Left colon (tissue), 2 donors: Measurements from ENCODE around the gene AHRR. TPM values are rescaled to one million over a fixed set of nuclear protein-coding genes. Genes with fewer than 3 reads are reported as not detected.

Experiments
- ATAC-seq: fragments of 200-7000 bp; cut with Tn5 transposase; one replicate; pipeline ENCODE4 v1.9.1; 2020; ENCODE audit warnings: mild to moderate bottlenecking, moderate library complexity
- DNase-seq, 2 donors: peaks; one replicate each; pipeline ENCODE4 v3.0.0-alpha.2; 2020
- intact Hi-C, 2 donors: fragments of 100-400 bp; cut with DNase I in 1 of 2; cut with micrococcal nuclease in 1 of 2; formaldehyde crosslinking; loops; one replicate each; pipeline versions ENCODE4 v1.11.2 to v1.14.0; 2022; cut with DNase I, micrococcal nuclease
- total RNA-seq, 2 donors: library from RNA; stranded (reverse); fragmentation: NEBNext Ultra II Directional; extraction: Animal tissue kit (Norgen Biotek cat#: 25700); gene quantifications; one replicate each; pipeline ENCODE4 v1.2.1, GENCODE V29; 2021
- donor health status: DM: no; HTN: no; CAD: no.
- donor health status: DM: yes; HTN: yes; CAD: no.

Gene AHRR
- total RNA-seq, 2 donors from 2014 or later, result 1.6 to 3.3 TPM

- peak in 1 of 2 donors; percentile 19 for DNase-seq
- ATAC-seq, result no peak
- intact Hi-C loops, result no loop called here
Measured at GRCh38 chr5:370311-370958, 48.9 kb downstream of the AHRR start.

- DNase-seq (peak in 1 of 2 donors; percentile 16), ATAC-seq (no peak)
- intact Hi-C loops, result no loop called here
Measured at GRCh38 chr5:370959-371810, 49.7 kb downstream of the AHRR start.

- intact Hi-C loops, result no loop called here
- DNase-seq, result peak in 1 of 2 donors; percentile 21
- no peak for ATAC-seq
Measured at GRCh38 chr5:371811-372555, 50.5 kb downstream of the AHRR start.

- intact Hi-C loops, result no loop called here
- peak in 1 of 2 donors; percentile 19 for DNase-seq
- ATAC-seq, result no peak
Measured at GRCh38 chr5:372556-372995, 51.1 kb downstream of the AHRR start.

- intact Hi-C loops, result no loop called here
- no peak for ATAC-seq
- DNase-seq, result peak in 1 of 2 donors; percentile 25
Measured at GRCh38 chr5:372996-373709, 51.6 kb downstream of the AHRR start.

- ATAC-seq (peak; percentile 21), DNase-seq (peak; percentile 38 to 40)
- intact Hi-C loops, result no loop called here
Measured at GRCh38 chr5:373710-374602, 52.4 kb downstream of the AHRR start.

GRCh38 chr5:374631-375335, 53.3 kb downstream of the AHRR start:
- ATAC-seq, result no peak
- DNase-seq, result peak in 1 of 2 donors; percentile 18
- intact Hi-C loops, result no loop called here

GRCh38 chr5:375336-375920, 53.9 kb downstream of the AHRR start:
- ATAC-seq (no peak), DNase-seq (peak in 1 of 2 donors; percentile 21)
- intact Hi-C loops, result no loop called here

GRCh38 chr5:375921-376798, 54.6 kb downstream of the AHRR start:
- ATAC-seq (no peak), DNase-seq (peak in 1 of 2 donors; percentile 20)
- intact Hi-C loops, result no loop called here

- DNase-seq, result no peak
- ATAC-seq, result no peak
- intact Hi-C loops, result no loop called here
Measured at GRCh38 chr5:376799-377325, 55.3 kb downstream of the AHRR start.

- ATAC-seq (no peak), DNase-seq (no peak)
- intact Hi-C loops, result no loop called here
Measured at GRCh38 chr5:377326-377981, 55.9 kb downstream of the AHRR start.

GRCh38 chr5:378301-378891, 56.9 kb downstream of the AHRR start:
- ATAC-seq (no peak), DNase-seq (no peak)
- intact Hi-C loops, result no loop called here

- DNase-seq (peak in 1 of 2 donors; percentile 13), ATAC-seq (no peak)
- intact Hi-C loops, result no loop called here
Measured at GRCh38 chr5:378976-379742, 57.6 kb downstream of the AHRR start.

- ATAC-seq, result no peak
- intact Hi-C loops, result no loop called here
- DNase-seq, result peak in 1 of 2 donors; percentile 15
Measured at GRCh38 chr5:380701-381309, 59.3 kb downstream of the AHRR start.
